ENCODE data around the gene DNAJC15.
"Not testable (repeated sequence)": the region's sequence is repeated elsewhere in the genome, so short reads cannot be mapped to it uniquely, and the experiment has no call there.

DNAJC15 gene

DNA sequence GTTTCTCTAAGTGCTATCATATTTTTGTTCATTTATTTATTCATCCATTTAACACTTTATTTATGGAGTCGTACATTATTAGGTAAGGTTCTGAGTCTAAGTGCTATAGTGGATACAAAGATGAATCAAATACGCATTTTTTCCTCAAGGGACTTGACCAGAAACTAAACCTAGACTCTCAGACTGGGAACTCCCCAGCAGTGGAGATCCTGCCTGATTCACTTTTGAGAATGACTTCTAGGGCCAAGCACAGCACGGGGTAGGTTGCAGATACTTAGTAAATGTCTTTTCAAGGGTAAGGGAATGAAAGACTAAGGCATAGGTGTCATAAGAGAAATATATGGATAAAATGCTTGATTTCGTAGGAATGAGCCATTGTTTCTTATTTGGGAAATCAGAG lies 7.2 kb downstream of the DNAJC15 start:
- Histone ChIP-seq H3K27me3 (ENCODE audit: control insufficient read depth, insufficient read depth, low read length) (no peaks in the 10 kb centered on the region), H3K4me3 (ENCODE audit: low read length) (no peak overlapping the region), H3K36me3 (ENCODE audit: insufficient read depth, low read length) (peaks cover 10% of the 10 kb centered on the region), H3K4me1 (ENCODE audit: control insufficient read depth, insufficient read depth, low read length) (no peaks in the 10 kb centered on the region), H3K9me3 (replicated peaks; ENCODE audit: low read length) (no peaks in the 10 kb centered on the region), H3K4me2 (ENCODE audit: low read length) (no peak overlapping the region), H3K9ac (ENCODE audit: low read depth, low read length) (no peak overlapping the region)

DNA sequence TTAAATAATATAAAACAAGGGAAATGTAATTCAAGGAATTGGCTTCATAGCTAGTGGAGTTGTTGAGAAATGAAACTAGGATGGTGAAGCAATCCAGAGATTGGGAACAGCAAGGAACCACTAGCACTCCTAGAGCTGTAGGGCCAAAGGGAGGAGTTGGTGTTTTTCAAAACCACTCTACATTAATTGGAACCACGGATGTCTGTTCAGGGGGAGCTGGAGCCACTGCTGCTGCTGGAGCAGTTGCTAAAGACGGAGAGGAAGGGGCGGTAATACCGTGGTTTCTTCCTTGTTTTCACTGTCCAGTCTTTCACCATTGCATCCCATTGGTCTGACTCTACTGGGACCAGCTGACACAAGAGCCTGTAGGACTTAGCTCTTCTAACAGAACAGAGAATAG lies 8.5 kb downstream of the DNAJC15 start:
- Histone ChIP-seq H3K4me3 (ENCODE audit: low read length) (no peak overlapping the region), H3K9me3 (replicated peaks; ENCODE audit: low read length) (no peaks in the 10 kb centered on the region), H3K36me3 (ENCODE audit: insufficient read depth, low read length) (peaks cover 10% of the 10 kb centered on the region), H3K4me2 (ENCODE audit: low read length) (no peak overlapping the region), H3K4me1 (ENCODE audit: control insufficient read depth, insufficient read depth, low read length) (no peaks in the 10 kb centered on the region), H3K9ac (ENCODE audit: low read depth, low read length) (no peak overlapping the region), H3K27me3 (ENCODE audit: control insufficient read depth, insufficient read depth, low read length) (no peaks in the 10 kb centered on the region)

DNA sequence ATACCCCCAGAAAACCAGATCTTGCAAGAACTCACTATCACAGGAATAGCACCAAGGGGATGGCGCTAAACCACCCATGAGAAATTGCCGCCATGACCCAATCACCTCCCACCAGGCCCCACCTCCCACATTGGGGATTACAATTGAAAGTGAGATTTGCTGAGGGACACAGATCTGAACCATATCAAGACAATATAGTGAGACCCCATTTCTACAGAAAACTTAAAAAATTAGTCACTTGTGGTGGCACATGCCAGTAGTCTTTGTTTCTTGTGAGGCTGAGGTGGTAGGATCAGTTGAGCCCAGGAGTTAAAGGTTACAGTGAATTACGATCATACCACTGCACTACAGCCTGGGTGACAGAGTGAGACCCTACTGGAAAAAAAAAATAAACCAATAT lies 9.7 kb downstream of the DNAJC15 start:
- peaks cover 10% of the 10 kb centered on the region for H3K36me3 ChIP-seq (ENCODE audit: insufficient read depth, low read length)
- H3K9ac ChIP-seq (ENCODE audit: low read depth, low read length) = no peak overlapping the region
- H3K9me3 ChIP-seq (replicated peaks; ENCODE audit: low read length) = no peaks in the 10 kb centered on the region
- no peak overlapping the region for H3K4me3 ChIP-seq (ENCODE audit: low read length)
- no peaks in the 10 kb centered on the region for H3K4me1 ChIP-seq (ENCODE audit: control insufficient read depth, insufficient read depth, low read length)
- H3K4me2 ChIP-seq (ENCODE audit: low read length) = no peak overlapping the region
- no peaks in the 10 kb centered on the region for H3K27me3 ChIP-seq (ENCODE audit: control insufficient read depth, insufficient read depth, low read length)

DNA sequence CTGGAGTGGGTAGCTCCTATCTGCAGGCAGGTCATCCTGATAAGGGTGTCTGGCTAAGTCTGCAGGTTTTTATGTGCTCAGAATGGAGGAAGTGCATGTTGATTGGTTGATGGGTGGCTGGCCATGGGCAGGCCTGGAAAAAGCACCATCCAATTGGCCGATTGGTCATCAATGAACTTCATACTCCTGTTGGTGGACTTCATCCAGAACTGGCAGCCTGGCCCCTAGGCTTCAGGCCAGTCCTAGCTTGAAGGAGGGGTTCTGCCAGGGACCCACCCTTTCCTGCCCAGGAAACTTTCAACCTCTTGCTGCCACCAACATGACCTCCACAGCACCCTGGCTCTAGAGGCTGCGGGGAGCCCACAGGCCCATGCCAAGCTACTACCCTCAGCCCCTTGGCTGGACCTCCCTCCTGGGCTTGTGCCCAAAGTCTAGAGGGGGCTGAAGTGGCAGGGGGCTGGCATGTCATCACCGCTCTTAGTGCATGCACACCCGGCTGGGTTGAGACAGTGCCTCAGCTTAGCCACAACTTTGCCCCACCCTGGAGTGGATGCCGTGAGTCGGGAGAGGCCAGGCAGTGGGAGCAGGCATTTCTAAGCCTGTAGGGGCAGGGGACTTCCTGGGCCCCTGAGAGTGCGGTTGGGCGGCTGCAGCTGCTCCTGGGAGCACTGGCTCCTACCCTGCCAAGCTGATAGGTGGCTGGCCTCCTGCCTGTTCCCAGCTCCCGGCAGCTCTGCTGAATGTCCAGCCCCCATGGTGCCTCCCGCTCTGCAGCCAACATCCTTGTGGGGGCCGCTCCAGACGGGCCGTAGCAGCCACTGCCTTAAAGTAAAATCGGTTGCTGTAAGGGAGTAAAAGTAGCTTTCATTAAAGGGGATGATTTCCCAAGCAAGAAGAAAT lies 13.2 kb downstream of the DNAJC15 start:
- H3K4me2 ChIP-seq (ENCODE audit: low read length) = no peak overlapping the region
- no peak overlapping the region for H3K9ac ChIP-seq (ENCODE audit: low read depth, low read length)
- no peaks in the 10 kb centered on the region for H3K27me3 ChIP-seq (ENCODE audit: control insufficient read depth, insufficient read depth, low read length)
- no peak overlapping the region for H3K4me3 ChIP-seq (ENCODE audit: low read length)
- H3K36me3 ChIP-seq (ENCODE audit: insufficient read depth, low read length) = peaks cover 4% of the 10 kb centered on the region
- H3K4me1 ChIP-seq (ENCODE audit: control insufficient read depth, insufficient read depth, low read length) = no peaks in the 10 kb centered on the region
- no peaks in the 10 kb centered on the region for H3K9me3 ChIP-seq (replicated peaks; ENCODE audit: low read length)

DNA sequence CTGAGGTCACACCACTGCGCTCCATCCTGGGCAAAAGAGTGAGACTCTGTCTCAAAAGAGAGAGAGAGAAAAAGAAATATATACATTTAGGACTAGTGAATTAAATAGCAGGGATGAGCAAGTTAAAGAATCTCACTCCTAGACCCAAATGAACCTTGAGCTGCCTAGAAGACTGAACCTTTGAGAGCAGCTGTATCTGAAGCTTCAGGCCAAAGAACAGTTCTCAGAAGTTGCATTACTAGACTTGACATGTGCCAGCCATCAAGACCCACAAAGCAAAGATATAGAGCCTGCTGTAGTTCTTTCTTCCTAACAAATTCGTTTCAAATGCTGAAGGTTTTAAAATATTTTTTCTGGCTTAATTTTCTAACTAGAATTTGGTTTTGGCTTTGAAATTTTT lies 16.6 kb downstream of the DNAJC15 start:
- H3K36me3 ChIP-seq (ENCODE audit: insufficient read depth, low read length) = no peaks in the 10 kb centered on the region
- no peaks in the 10 kb centered on the region for H3K27me3 ChIP-seq (ENCODE audit: control insufficient read depth, insufficient read depth, low read length)
- no peak overlapping the region for H3K4me2 ChIP-seq (ENCODE audit: low read length)
- H3K9me3 ChIP-seq (replicated peaks; ENCODE audit: low read length) = no peaks in the 10 kb centered on the region
- H3K4me3 ChIP-seq (ENCODE audit: low read length) = no peak overlapping the region
- peaks cover 5% of the 10 kb centered on the region for H3K4me1 ChIP-seq (ENCODE audit: control insufficient read depth, insufficient read depth, low read length)
- no peak overlapping the region for H3K9ac ChIP-seq (ENCODE audit: low read depth, low read length)

- not testable (repeated sequence) for H3K36me3 ChIP-seq (ENCODE audit: insufficient read depth, low read length); H3K27me3 ChIP-seq (ENCODE audit: control insufficient read depth, insufficient read depth, low read length); H3K9me3 ChIP-seq (replicated peaks; ENCODE audit: low read length); H3K9ac ChIP-seq (ENCODE audit: low read depth, low read length); H3K4me2 ChIP-seq (ENCODE audit: low read length); H3K4me3 ChIP-seq (ENCODE audit: low read length); H3K4me1 ChIP-seq (ENCODE audit: control insufficient read depth, insufficient read depth, low read length)
Observed at GRCh38 chr13:43040581-43041368, 17.4 kb downstream of the DNAJC15 start.

DNA sequence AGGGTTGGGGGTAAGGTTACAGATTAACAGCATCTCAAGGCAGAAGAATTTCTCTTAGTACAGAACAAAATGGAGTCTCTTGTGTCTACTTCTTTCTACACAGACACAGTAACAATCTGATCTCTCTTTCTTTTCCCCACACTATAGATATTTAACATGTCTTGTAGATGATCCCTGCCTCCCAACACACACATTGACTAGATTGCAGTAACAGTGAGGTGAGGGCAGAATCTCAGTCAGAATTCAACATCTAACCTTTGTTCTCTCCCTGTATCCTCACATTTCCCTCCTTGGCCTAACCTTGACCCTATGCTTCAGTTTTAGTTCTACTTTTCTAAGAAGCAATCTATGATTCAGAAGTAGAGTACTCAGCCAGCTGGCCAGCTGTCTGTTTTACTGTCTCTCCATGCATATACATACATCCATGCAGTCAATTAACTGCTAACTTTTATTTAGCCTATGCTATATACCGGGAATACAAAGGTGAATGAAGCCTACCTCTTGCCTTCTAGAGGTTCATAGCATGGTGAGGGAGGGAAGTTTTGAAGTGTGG lies 18.1 kb downstream of the DNAJC15 start:
- H3K36me3 ChIP-seq (ENCODE audit: insufficient read depth, low read length) = no peaks in the 10 kb centered on the region

DNA sequence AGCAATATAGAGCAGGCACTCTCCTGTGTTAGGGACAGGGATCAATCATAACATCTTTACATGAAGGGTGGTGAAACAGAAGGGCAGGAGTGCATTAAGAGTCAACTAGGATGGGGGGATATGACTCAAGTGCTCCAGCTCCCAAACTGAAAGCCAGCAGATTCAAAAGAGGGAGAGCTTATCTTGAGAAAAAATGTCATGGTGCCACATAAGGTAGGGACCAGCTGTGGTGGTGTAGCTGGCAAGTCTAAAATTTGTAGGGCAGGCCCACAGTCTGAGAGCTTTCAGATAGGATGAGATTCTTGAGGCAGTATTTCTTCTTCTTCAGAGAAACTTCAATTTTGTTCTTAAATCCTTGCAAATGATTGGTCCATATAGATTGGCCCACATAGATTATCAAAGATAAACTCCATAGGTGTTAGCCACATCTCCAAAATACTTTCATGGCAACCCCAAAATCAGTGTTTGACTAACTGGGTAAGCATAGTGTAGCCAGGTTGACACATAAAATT lies 19.1 kb downstream of the DNAJC15 start:
- Histone ChIP-seq H3K36me3 (ENCODE audit: insufficient read depth, low read length) (no peaks in the 10 kb centered on the region), H3K9me3 (replicated peaks; ENCODE audit: low read length) (no peaks in the 10 kb centered on the region), H3K27me3 (ENCODE audit: control insufficient read depth, insufficient read depth, low read length) (no peaks in the 10 kb centered on the region), H3K4me2 (ENCODE audit: low read length) (no peak overlapping the region), H3K9ac (ENCODE audit: low read depth, low read length) (no peak overlapping the region), H3K4me1 (ENCODE audit: control insufficient read depth, insufficient read depth, low read length) (peaks cover 5% of the 10 kb centered on the region), H3K4me3 (ENCODE audit: low read length) (no peak overlapping the region)

More for the DNA sequence above, 18.1 kb downstream of the DNAJC15 start:
- no peaks in the 10 kb centered on the region for H3K27me3 ChIP-seq (ENCODE audit: control insufficient read depth, insufficient read depth, low read length)
- H3K4me1 ChIP-seq (ENCODE audit: control insufficient read depth, insufficient read depth, low read length) = peaks cover 5% of the 10 kb centered on the region
- H3K4me2 ChIP-seq (ENCODE audit: low read length) = no peak overlapping the region
- H3K9ac ChIP-seq (ENCODE audit: low read depth, low read length) = no peak overlapping the region
- no peak overlapping the region for H3K4me3 ChIP-seq (ENCODE audit: low read length)
- H3K9me3 ChIP-seq (replicated peaks; ENCODE audit: low read length) = no peaks in the 10 kb centered on the region

- Histone ChIP-seq H3K4me2 (ENCODE audit: low read length) (no peak overlapping the region), H3K4me3 (ENCODE audit: low read length) (no peak overlapping the region), H3K9me3 (replicated peaks; ENCODE audit: low read length) (no peaks in the 10 kb centered on the region), H3K36me3 (ENCODE audit: insufficient read depth, low read length) (no peaks in the 10 kb centered on the region), H3K27me3 (ENCODE audit: control insufficient read depth, insufficient read depth, low read length) (no peaks in the 10 kb centered on the region), H3K4me1 (ENCODE audit: control insufficient read depth, insufficient read depth, low read length) (peaks cover 5% of the 10 kb centered on the region), H3K9ac (ENCODE audit: low read depth, low read length) (no peak overlapping the region)
Observed at GRCh38 chr13:43044720-43045301, 21.4 kb downstream of the DNAJC15 start.

DNA sequence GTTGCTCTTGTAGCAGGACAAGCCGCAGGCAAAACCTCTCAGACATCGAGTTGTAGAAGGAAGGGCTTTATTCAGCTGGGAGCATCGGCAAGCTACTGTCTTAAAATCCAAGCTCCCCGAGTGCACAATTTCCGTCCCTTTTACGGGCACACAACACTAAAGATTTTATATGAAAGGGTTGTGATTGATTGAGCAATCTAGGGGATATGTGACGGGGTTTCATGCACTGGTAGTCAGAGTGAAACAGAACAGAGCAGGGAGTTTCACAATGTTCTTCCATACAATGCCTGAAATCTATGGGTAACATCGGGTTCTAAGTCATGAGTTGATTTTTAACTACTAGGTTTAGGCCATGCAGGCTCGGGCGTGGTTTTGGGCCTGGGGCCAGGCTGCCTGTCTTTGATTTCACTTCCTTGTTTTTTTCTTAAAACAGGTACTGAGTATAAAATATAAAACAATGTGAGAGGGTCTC lies 22.0 kb downstream of the DNAJC15 start:
- not testable (repeated sequence) for H3K36me3 ChIP-seq (ENCODE audit: insufficient read depth, low read length); H3K4me2 ChIP-seq (ENCODE audit: low read length); H3K27me3 ChIP-seq (ENCODE audit: control insufficient read depth, insufficient read depth, low read length); H3K9me3 ChIP-seq (replicated peaks; ENCODE audit: low read length); H3K4me3 ChIP-seq (ENCODE audit: low read length); H3K9ac ChIP-seq (ENCODE audit: low read depth, low read length); H3K4me1 ChIP-seq (ENCODE audit: control insufficient read depth, insufficient read depth, low read length)

GRCh38 chr13:43046259-43046658 lies 22.9 kb downstream of the DNAJC15 start:
- Histone ChIP-seq H3K36me3 (ENCODE audit: insufficient read depth, low read length) (no peaks in the 10 kb centered on the region), H3K4me1 (ENCODE audit: control insufficient read depth, insufficient read depth, low read length) (peaks cover 5% of the 10 kb centered on the region), H3K9me3 (replicated peaks; ENCODE audit: low read length) (no peaks in the 10 kb centered on the region), H3K9ac (ENCODE audit: low read depth, low read length) (no peak overlapping the region), H3K27me3 (ENCODE audit: control insufficient read depth, insufficient read depth, low read length) (no peaks in the 10 kb centered on the region), H3K4me3 (ENCODE audit: low read length) (no peak overlapping the region), H3K4me2 (ENCODE audit: low read length) (no peak overlapping the region)

All from skeletal muscle satellite cell (primary cell).